ENCODE results near the gene MTA1. TPM values are rescaled to one million over a fixed set of nuclear protein-coding genes. Genes with fewer than 3 reads are reported as not detected.

MTA1 gene
- total and polyA plus RNA-seq, 2 donors (not counting 1 experiment from before 2014, with no cell fraction given) = 137 to 147 TPM

GRCh38 chr14:105436891-105437722 is 17.5 kb downstream of the MTA1 start:
- 88% methylated on average over 30 of the region's 31 CpGs for WGBS (ENCODE audit: insufficient coverage)
- no peak overlapping the region for H3K4me3 Mint-ChIP-seq

More at GRCh38 chr14:105436891-105437722, 17.5 kb downstream of the MTA1 start:
- ATAC-seq (ENCODE audit: low read depth) = no peak
- peaks cover 0 to 2% of the 10 kb centered on the region in 2 experiments for H3K36me3 ChIP-seq (replicated peaks in 1 of 2; ENCODE audit: control extremely low read depth in 1 of 2, control insufficient read depth in 1 of 2, extremely low read depth in 1 of 2, insufficient read depth in 2 of 2, low read length in 1 of 2)
- DNase-seq = peak; percentile 46
- ChIA-PET POLR2A (interaction anchor here (0.8 kb wide), 1 partner anchor 97 kb away, joined by 3 read pairs; no protein-coding TSS in a partner anchor), CTCF (no interaction called here)
- H3K4me3 ChIP-seq (ENCODE audit: control extremely low read depth in 1 of 5, extremely low read depth in 1 of 5, insufficient read depth in 1 of 5, low read depth in 2 of 5, low read length in 4 of 5) = no peak overlapping the region
- no peak overlapping the region for H3K27ac ChIP-seq (ENCODE audit: low read length in 2 of 2)
- peaks cover 0 to 16% of the 10 kb centered on the region in 2 donors for H3K4me1 ChIP-seq (ENCODE audit: control insufficient read depth in 2 of 2, insufficient read depth in 2 of 2, low read length in 2 of 2)
- TF ChIP-seq EZH2 (IDR thresholded peaks at IDR 0.05; ENCODE audit: borderline replicate concordance, insufficient read depth, low read depth, low read length, poor library complexity, severe bottlenecking) = no peak
- TF ChIP-seq CTCF (IDR thresholded peaks at IDR 0.05) = no peak
- intact Hi-C loops (cut with micrococcal nuclease) = no loop called here
- Mint-ChIP-seq H3K27me3 (no peaks in the 10 kb centered on the region), H3K27ac (no peak overlapping the region), H3K9me3 (ENCODE audit: insufficient read depth) (no peaks in the 10 kb centered on the region), H3K4me1 (peaks cover 20% of the 10 kb centered on the region)
- H3K9me3 ChIP-seq (ENCODE audit: control extremely low read depth in 1 of 3, control insufficient read depth in 2 of 3, insufficient read depth in 1 of 3, low read length in 2 of 3) = peaks cover 0 to 11% (median 4%) of the 10 kb centered on the region in 3 donors
- H3K4me2 ChIP-seq (replicated peaks; ENCODE audit: low read depth, low read length, poor library complexity, severe bottlenecking) = no peak overlapping the region
- no peaks in the 10 kb centered on the region for H3K27me3 ChIP-seq (replicated peaks in 1 of 4; ENCODE audit: control extremely low read depth in 1 of 4, control insufficient read depth in 3 of 4, insufficient read depth in 4 of 4, low read length in 3 of 4)
- no peak overlapping the region for H3K9ac ChIP-seq (ENCODE audit: low read length)
- peaks cover 79% of the 10 kb centered on the region for H4K20me1 ChIP-seq (ENCODE audit: control insufficient read depth, insufficient read depth, low read length, poor library complexity, severe bottlenecking)
- no peak overlapping the region for H2AFZ ChIP-seq (ENCODE audit: insufficient read depth, low read depth, low read length, poor library complexity, severe bottlenecking)
- H3K79me2 ChIP-seq (ENCODE audit: control insufficient read depth, insufficient read depth, low read length) = peaks cover 85% of the 10 kb centered on the region
